HEK293T (cell line): ENCODE data around the gene ABHD17A.

Experiments used
- CTCF ChIA-PET: fragments of 350-600 bp; formaldehyde crosslinking; extraction: SDS; loops from one replicate; lab custom pipeline; 2021; ENCODE audit warnings: antibody characterized with exemption, inconsistent platforms; lab: Yijun Ruan, JAX
- POLR2A ChIA-PET: fragments of 350-600 bp; formaldehyde crosslinking; extraction: SDS; loops from one replicate; lab custom pipeline; 2020; ENCODE audit warnings: antibody characterized with exemption, inconsistent platforms; lab: Yijun Ruan, JAX
- DNase-seq: peaks from one replicate; pipeline ENCODE4 v3.0.0; 2012; ENCODE audit warnings: mixed read lengths; ENCODE audit errors: extremely low spot score
- ARNT ChIP-seq: fragments of 450-650 bp; IDR thresholded peaks from 2 replicates; pipeline ENCODE4 v1.6.1; 2017; ENCODE audit warnings: mild to moderate bottlenecking
- BHLHE40 ChIP-seq: fragments of 450-650 bp; IDR thresholded peaks from 2 replicates; pipeline ENCODE4 v1.6.1; 2016; ENCODE audit warnings: mild to moderate bottlenecking, moderate library complexity, borderline replicate concordance
- CTBP1 ChIP-seq: fragments of 450-650 bp; IDR thresholded peaks from 2 replicates; pipeline ENCODE4 v1.6.1; 2016; ENCODE audit warnings: borderline replicate concordance
- ELF4 ChIP-seq: fragments of 450-650 bp; IDR thresholded peaks from 2 replicates; pipeline ENCODE4 v1.6.1; 2017; ENCODE audit warnings: antibody characterized with exemption
- FOXA1 ChIP-seq: fragments of 450-650 bp; IDR thresholded peaks from 2 replicates; pipeline ENCODE4 v1.6.1; 2016; ENCODE audit warnings: mild to moderate bottlenecking
- FOXK2 ChIP-seq: fragments of 450-650 bp; IDR thresholded peaks from 2 replicates; pipeline ENCODE4 v1.6.1; 2016; ENCODE audit warnings: mild to moderate bottlenecking
- FOXM1 ChIP-seq: fragments of 450-650 bp; IDR thresholded peaks from 2 replicates; pipeline ENCODE4 v1.6.1; 2017; ENCODE audit warnings: mild to moderate bottlenecking, borderline replicate concordance
- HDGF ChIP-seq: fragments of 450-650 bp; IDR thresholded peaks from 2 replicates; pipeline ENCODE4 v1.6.1; 2017; ENCODE audit warnings: antibody characterized with exemption, borderline replicate concordance
- L3MBTL2 ChIP-seq: fragments of 450-650 bp; conservative IDR thresholded peaks from 2 replicates; pipeline ENCODE4 v1.6.1; 2016; ENCODE audit warnings: mild to moderate bottlenecking
- LEF1 ChIP-seq: fragments of 450-650 bp; IDR thresholded peaks from 2 replicates; pipeline ENCODE4 v1.6.1; 2017; ENCODE audit warnings: mild to moderate bottlenecking, borderline replicate concordance
- NFRKB ChIP-seq: fragments of 450-650 bp; IDR thresholded peaks from 2 replicates; pipeline ENCODE4 v1.6.1; 2016; ENCODE audit warnings: mild to moderate bottlenecking, moderate library complexity
- PKNOX1 ChIP-seq: fragments of 450-650 bp; IDR thresholded peaks from 2 replicates; pipeline ENCODE4 v1.6.1; 2016
- SP1 ChIP-seq: fragments of 450-650 bp; IDR thresholded peaks from 2 replicates; pipeline ENCODE4 v1.6.1; 2017
- SUZ12 ChIP-seq: fragments of 450-650 bp; IDR thresholded peaks from 2 replicates; pipeline ENCODE4 v1.6.1; 2016; ENCODE audit warnings: mild to moderate bottlenecking
- TARDBP ChIP-seq: fragments of 450-650 bp; IDR thresholded peaks from 2 replicates; pipeline ENCODE4 v1.6.1; 2016
- ZNF384 ChIP-seq: fragments of 450-650 bp; IDR thresholded peaks from 2 replicates; pipeline ENCODE4 v1.6.1; 2016

Gene ABHD17A

GRCh38 chr19:1904860-1905109 is 19.5 kb upstream of the ABHD17A start:
- no peak for DNase-seq
- ChIA-PET POLR2A (interaction anchor here (1.2 to 1.9 kb wide), 2 partner anchors 9 to 29 kb away, joined by 4 to 8 read pairs; no protein-coding TSS in a partner anchor), CTCF (interaction anchor here (0.6 to 1.2 kb wide), 3 partner anchors 39 to 79 kb away, joined by 4 to 5 read pairs (median 4); no protein-coding TSS in a partner anchor)
- TF ChIP-seq PKNOX1, result no peak
- TF ChIP-seq ELF4, result no peak
- no peak for TF ChIP-seq LEF1
- no peak for TF ChIP-seq SUZ12
- TF ChIP-seq FOXA1, result no peak
- TF ChIP-seq L3MBTL2, result no peak
- TF ChIP-seq ZNF384, result no peak
- no peak for TF ChIP-seq FOXK2
- TF ChIP-seq NFRKB, result no peak
- TF ChIP-seq SP1, result no peak
- no peak for TF ChIP-seq FOXM1
- TF ChIP-seq HDGF, result no peak
- no peak for TF ChIP-seq CTBP1
- no peak for TF ChIP-seq BHLHE40
- TF ChIP-seq ARNT, result no peak
- TF ChIP-seq TARDBP, result no peak

GRCh38 chr19:1902923-1903322 is 17.6 kb upstream of the ABHD17A start:
- no peak for DNase-seq
- TF ChIP-seq FOXM1 (no peak), TARDBP (no peak), ARNT (no peak), PKNOX1 (no peak)
- CTCF ChIA-PET, result no interaction called here
- POLR2A ChIA-PET, result no interaction called here

- no peak for TF ChIP-seq SUZ12
- no peak for TF ChIP-seq FOXM1
- no peak for TF ChIP-seq NFRKB
- TF ChIP-seq FOXK2, result no peak
- TF ChIP-seq SP1, result no peak
- TF ChIP-seq PKNOX1, result no peak
- no peak for TF ChIP-seq HDGF
- TF ChIP-seq LEF1, result no peak
- no peak for TF ChIP-seq L3MBTL2
- TF ChIP-seq ARNT, result no peak
- no peak for TF ChIP-seq CTBP1
- no peak for TF ChIP-seq FOXA1
- no peak for TF ChIP-seq TARDBP
- no peak for TF ChIP-seq ELF4
- TF ChIP-seq ZNF384, result no peak
- ChIA-PET CTCF (interaction anchor here (0.8 kb wide), 1 partner anchor 64 kb away, joined by 7 read pairs; no protein-coding TSS in a partner anchor), POLR2A (no interaction called here)
- DNase-seq, result no peak
Measured at GRCh38 chr19:1901940-1902404, 16.7 kb upstream of the ABHD17A start.

GRCh38 chr19:1896508-1896907 is 11.2 kb upstream of the ABHD17A start:
- TF ChIP-seq BHLHE40 (no peak), L3MBTL2 (no peak), FOXM1 (no peak), CTBP1 (no peak), SUZ12 (no peak), ELF4 (no peak), NFRKB (no peak), ZNF384 (no peak), FOXA1 (no peak), ARNT (no peak), SP1 (no peak), HDGF (no peak), PKNOX1 (no peak)
- ChIA-PET CTCF (interaction anchor here (1.5 kb wide), 1 partner anchor 13 kb away, joined by 5 read pairs; no protein-coding TSS in a partner anchor), POLR2A (interaction anchor here (0.6 to 1.8 kb wide), 3 partner anchors 9 to 34 kb away, joined by 4 to 7 read pairs (median 5); no protein-coding TSS in a partner anchor)
- DNase-seq, result no peak

GRCh38 chr19:1893791-1894190 is 8.5 kb upstream of the ABHD17A start:
- no peak for TF ChIP-seq SUZ12
- TF ChIP-seq ARNT, result no peak
- no peak for TF ChIP-seq SP1
- TF ChIP-seq ELF4, result no peak
- TF ChIP-seq FOXM1, result no peak
- TF ChIP-seq CTBP1, result no peak
- no peak for TF ChIP-seq HDGF
- no peak for TF ChIP-seq L3MBTL2
- no peak for TF ChIP-seq NFRKB
- TF ChIP-seq FOXK2, result no peak
- TF ChIP-seq TARDBP, result no peak
- no peak for TF ChIP-seq FOXA1
- no peak for TF ChIP-seq ZNF384
- POLR2A ChIA-PET, result interaction anchor here (1.3 kb wide), 1 partner anchor 12 kb away, joined by 3 read pairs; the partner anchor contains the start of genes ADAT3 and SCAMP4
- CTCF ChIA-PET, result no interaction called here
- DNase-seq, result no peak

- DNase-seq, result no peak
- TF ChIP-seq FOXM1, result no peak
- no peak for TF ChIP-seq FOXA1
- no peak for TF ChIP-seq ELF4
- TF ChIP-seq NFRKB, result no peak
- TF ChIP-seq LEF1, result no peak
- TF ChIP-seq HDGF, result no peak
- no peak for TF ChIP-seq CTBP1
- TF ChIP-seq ZNF384, result no peak
- TF ChIP-seq FOXK2, result no peak
- TF ChIP-seq ARNT, result no peak
- no peak for TF ChIP-seq BHLHE40
- ChIA-PET CTCF (no interaction called here), POLR2A (interaction anchor here (1.0 kb wide), 1 partner anchor 16 kb away, joined by 3 read pairs; the partner anchor contains the start of genes ADAT3 and SCAMP4)
Measured at GRCh38 chr19:1889907-1890306, 4.6 kb upstream of the ABHD17A start.
